Measurements from ENCODE around the gene ADD1. TPM values are rescaled to one million over a fixed set of nuclear protein-coding genes. Genes with fewer than 3 reads are reported as not detected.

ADD1 gene
- total RNA-seq, 4 donors from 2014 or later = 155 to 269 (median 177) TPM

DNA sequence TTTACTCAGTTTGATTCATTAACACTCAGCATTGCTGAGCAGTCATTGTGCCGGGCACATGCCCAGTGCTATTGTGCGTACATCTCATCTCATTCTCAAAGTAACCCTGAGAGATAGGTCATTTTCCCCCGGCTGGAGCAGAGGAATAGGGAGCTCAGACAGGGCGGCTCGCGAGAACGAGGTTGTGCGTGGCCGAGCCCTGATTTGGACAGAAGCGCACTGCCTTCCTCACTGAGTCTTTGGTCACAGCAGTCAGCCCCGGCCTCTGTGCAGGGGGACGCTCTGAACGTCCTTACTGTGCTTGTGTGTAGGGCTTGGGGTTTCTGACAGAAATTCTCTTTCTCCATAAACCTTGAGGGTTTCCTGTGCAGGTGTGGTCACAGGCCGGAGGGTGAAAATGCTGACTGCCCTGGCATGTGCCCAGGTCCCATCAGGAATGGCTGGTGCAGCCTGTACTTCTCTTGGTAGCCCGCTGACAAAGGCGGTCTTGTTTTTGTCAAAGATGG is 80.1 kb downstream of the ADD1 start:
- TF ChIP-seq, protein P1, sequence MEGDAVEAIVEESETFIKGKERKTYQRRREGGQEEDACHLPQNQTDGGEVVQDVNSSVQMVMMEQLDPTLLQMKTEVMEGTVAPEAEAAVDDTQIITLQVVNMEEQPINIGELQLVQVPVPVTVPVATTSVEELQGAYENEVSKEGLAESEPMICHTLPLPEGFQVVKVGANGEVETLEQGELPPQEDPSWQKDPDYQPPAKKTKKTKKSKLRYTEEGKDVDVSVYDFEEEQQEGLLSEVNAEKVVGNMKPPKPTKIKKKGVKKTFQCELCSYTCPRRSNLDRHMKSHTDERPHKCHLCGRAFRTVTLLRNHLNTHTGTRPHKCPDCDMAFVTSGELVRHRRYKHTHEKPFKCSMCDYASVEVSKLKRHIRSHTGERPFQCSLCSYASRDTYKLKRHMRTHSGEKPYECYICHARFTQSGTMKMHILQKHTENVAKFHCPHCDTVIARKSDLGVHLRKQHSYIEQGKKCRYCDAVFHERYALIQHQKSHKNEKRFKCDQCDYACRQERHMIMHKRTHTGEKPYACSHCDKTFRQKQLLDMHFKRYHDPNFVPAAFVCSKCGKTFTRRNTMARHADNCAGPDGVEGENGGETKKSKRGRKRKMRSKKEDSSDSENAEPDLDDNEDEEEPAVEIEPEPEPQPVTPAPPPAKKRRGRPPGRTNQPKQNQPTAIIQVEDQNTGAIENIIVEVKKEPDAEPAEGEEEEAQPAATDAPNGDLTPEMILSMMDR (IDR thresholded peaks at IDR 0.05) = no peak
- DNase-seq (ENCODE audit: low spot score) (no peak), ATAC-seq (ENCODE audit: low FRiP score) (no peak)

GRCh38 chr4:2924286-2924685 is 80.6 kb downstream of the ADD1 start:
- no peak for ATAC-seq (ENCODE audit: low FRiP score)
- TF ChIP-seq, protein P1 (IDR thresholded peaks at IDR 0.05) = no peak
- DNase-seq (ENCODE audit: low spot score) = no peak

- no peak for ATAC-seq (ENCODE audit: low FRiP score)
- DNase-seq (ENCODE audit: low spot score) = no peak
- TF ChIP-seq, protein P1 (IDR thresholded peaks at IDR 0.05) = no peak
Observed at GRCh38 chr4:2924765-2925301, 81.2 kb downstream of the ADD1 start.

- no peak for DNase-seq (ENCODE audit: low spot score)
- TF ChIP-seq, protein P1 (IDR thresholded peaks at IDR 0.05) = no peak
- ATAC-seq (ENCODE audit: low FRiP score) = no peak
Observed at GRCh38 chr4:2925496-2925895, 81.9 kb downstream of the ADD1 start.

GRCh38 chr4:2925931-2926860 is 82.6 kb downstream of the ADD1 start:
- DNase-seq (ENCODE audit: low spot score) = no peak
- ATAC-seq (ENCODE audit: low FRiP score) = no peak
- TF ChIP-seq, protein P1 (IDR thresholded peaks at IDR 0.05) = no peak

GRCh38 chr4:2927016-2927695 is 83.5 kb downstream of the ADD1 start:
- no peak for DNase-seq (ENCODE audit: low spot score)
- no peak for ATAC-seq (ENCODE audit: low FRiP score)
- TF ChIP-seq, protein P1 (IDR thresholded peaks at IDR 0.05) = no peak
